CD8-positive, alpha-beta memory T cell (primary cell): ENCODE results near the gene SLC24A4. TPM values are rescaled to one million over a fixed set of nuclear protein-coding genes. Genes with fewer than 3 reads are reported as not detected.

ENCODE experiments used
- CTCF ChIA-PET: fragments of 350-600 bp; sonication (Branson Sonifier 250); formaldehyde crosslinking; loops from one replicate; lab custom pipeline; 2021; ENCODE audit warnings: antibody characterized with exemption; lab: Charles Lee
- POLR2A ChIA-PET: fragments of 350-600 bp; sonication (Branson Sonifier 250); formaldehyde crosslinking; loops from one replicate; lab custom pipeline; 2021; ENCODE audit warnings: antibody characterized with exemption; lab: Charles Lee
- DNase-seq, 5 donors: peaks; one replicate each; pipeline versions ENCODE4 v3.0.0 to v3.0.0-alpha.2; 2020 to 2022; ENCODE audit warnings: mixed read lengths in 1 of 5
- H3K27ac ChIP-seq: one replicate; pipeline ENCODE4 v1.7.0; 2013; ENCODE audit warnings: low read depth, mild to moderate bottlenecking, low read length, moderate library complexity
- H3K27me3 ChIP-seq: 2 replicates; pipeline ENCODE4 v1.7.0; 2013; ENCODE audit warnings: low read length, mild to moderate bottlenecking; ENCODE audit not compliant: insufficient read depth, poor library complexity, severe bottlenecking
- H3K36me3 ChIP-seq: 2 replicates; pipeline ENCODE4 v1.7.0; 2013; ENCODE audit warnings: mild to moderate bottlenecking, low read length, moderate library complexity; ENCODE audit not compliant: insufficient read depth
- H3K4me1 ChIP-seq: 2 replicates; pipeline ENCODE4 v1.7.0; 2013; ENCODE audit warnings: mild to moderate bottlenecking, low read length, moderate library complexity; ENCODE audit not compliant: insufficient read depth
- H3K4me3 ChIP-seq: 2 replicates; pipeline ENCODE4 v1.7.0; 2013; ENCODE audit warnings: mild to moderate bottlenecking, low read length
- H3K9me3 ChIP-seq: 2 replicates; pipeline ENCODE4 v1.7.0; 2013; ENCODE audit warnings: mild to moderate bottlenecking, low read length
- H3K27ac Mint-ChIP-seq, 8 donors: one replicate each; pipeline ENCODE4 v1.8.0; 2020 to 2021; ENCODE audit warnings: mixed read lengths in 8 of 8, mild to moderate bottlenecking in 6 of 8, inconsistent platforms in 3 of 8, moderate library complexity in 3 of 8
- H3K27me3 Mint-ChIP-seq, 2 donors: one replicate each; pipeline ENCODE4 v1.8.0; 2020 to 2021; ENCODE audit warnings: mixed read lengths in 2 of 2, mild to moderate bottlenecking in 1 of 2, moderate library complexity in 1 of 2
- H3K36me3 Mint-ChIP-seq, 3 donors: one replicate each; pipeline ENCODE4 v1.8.0; 2020 to 2021; ENCODE audit warnings: mixed read lengths in 3 of 3, inconsistent platforms in 1 of 3, mild to moderate bottlenecking in 1 of 3
- H3K4me1 Mint-ChIP-seq, 3 donors: one replicate each; pipeline ENCODE4 v1.8.0; 2020 to 2021; ENCODE audit warnings: mixed read lengths in 3 of 3, inconsistent platforms in 1 of 3, mild to moderate bottlenecking in 1 of 3
- H3K4me3 Mint-ChIP-seq, 7 donors: one replicate each; pipeline ENCODE4 v1.8.0; 2020 to 2021; ENCODE audit warnings: mixed read lengths in 7 of 7, mild to moderate bottlenecking in 6 of 7, moderate library complexity in 4 of 7, inconsistent platforms in 2 of 7
- H3K9me3 Mint-ChIP-seq, 5 donors: one replicate each; pipeline ENCODE4 v1.8.0; 2020 to 2022; ENCODE audit warnings: mixed read lengths in 5 of 5, mild to moderate bottlenecking in 3 of 5, moderate library complexity in 2 of 5, inconsistent platforms in 1 of 5
- polyA plus RNA-seq: library from polyadenylated mRNA; unstranded; fragments of 300-500 nt; fragmentation: Illumina TruSeq; gene quantifications from one replicate; pipeline ENCODE4 v1.2.3, GENCODE V29; 2021
- total RNA-seq, 2 experiments: library from RNA; stranded (reverse); gene quantifications; one replicate each; pipeline ENCODE4 v1.2.3, GENCODE V29; 2021

SLC24A4 gene
- total and polyA plus RNA-seq, 3 experiments from 2014 or later: 0.04 TPM; not detected in 2

GRCh38 chr14:92493024-92493423 lies 170.1 kb downstream of the SLC24A4 start:
- peaks cover 3 to 5% of the 10 kb centered on the region in 2 donors for H3K27me3 Mint-ChIP-seq
- Histone ChIP-seq H3K4me1 (no peaks in the 10 kb centered on the region), H3K27me3 (no peaks in the 10 kb centered on the region), H3K4me3 (no peak overlapping the region), H3K27ac (no peak overlapping the region), H3K9me3 (no peaks in the 10 kb centered on the region), H3K36me3 (no peaks in the 10 kb centered on the region)
- CTCF ChIA-PET: no interaction called here
- peak overlapping the region in 1 of 8 donors; percentile 19 for H3K27ac Mint-ChIP-seq
- no peak overlapping the region for H3K4me3 Mint-ChIP-seq
- H3K9me3 Mint-ChIP-seq: no peaks in the 10 kb centered on the region
- no peaks in the 10 kb centered on the region for H3K36me3 Mint-ChIP-seq
- DNase-seq: no peak
- POLR2A ChIA-PET: no interaction called here
- no peaks in the 10 kb centered on the region for H3K4me1 Mint-ChIP-seq

GRCh38 chr14:92493492-92493891 lies 170.5 kb downstream of the SLC24A4 start:
- no peak for DNase-seq
- Histone ChIP-seq H3K36me3 (no peaks in the 10 kb centered on the region), H3K4me1 (no peaks in the 10 kb centered on the region), H3K27ac (no peak overlapping the region), H3K27me3 (no peaks in the 10 kb centered on the region), H3K9me3 (no peaks in the 10 kb centered on the region), H3K4me3 (no peak overlapping the region)
- H3K36me3 Mint-ChIP-seq: no peaks in the 10 kb centered on the region
- H3K27ac Mint-ChIP-seq: no peak overlapping the region
- H3K4me3 Mint-ChIP-seq: no peak overlapping the region
- no peaks in the 10 kb centered on the region for H3K4me1 Mint-ChIP-seq
- peaks cover 3 to 4% of the 10 kb centered on the region in 2 donors for H3K27me3 Mint-ChIP-seq
- H3K9me3 Mint-ChIP-seq: no peaks in the 10 kb centered on the region
- ChIA-PET POLR2A (no interaction called here), CTCF (interaction anchor here (0.6 kb wide), 1 partner anchor 152 kb away, joined by 3 read pairs; no protein-coding TSS in a partner anchor)

DNA sequence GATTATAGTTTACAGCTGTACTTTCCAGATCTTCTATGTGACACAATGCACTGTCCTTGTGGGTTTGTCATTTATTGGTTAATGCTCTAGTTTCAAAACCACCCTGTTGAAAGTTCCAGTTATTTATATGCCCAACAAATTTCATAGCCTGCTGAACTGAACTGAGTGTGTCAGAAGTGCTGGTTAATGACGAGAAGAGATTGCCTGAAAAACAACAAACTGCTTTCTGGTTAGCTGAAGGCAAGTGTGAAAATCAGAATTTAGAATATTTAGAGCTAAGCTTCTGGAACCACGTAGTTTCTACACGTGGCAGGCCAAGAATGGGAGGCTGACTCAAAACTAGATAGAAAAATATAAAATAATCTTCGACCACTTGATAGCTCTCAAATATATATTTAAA lies 171.5 kb downstream of the SLC24A4 start:
- H3K4me1 ChIP-seq: no peaks in the 10 kb centered on the region
- no peaks in the 10 kb centered on the region for H3K9me3 ChIP-seq
- H3K36me3 ChIP-seq: no peaks in the 10 kb centered on the region
- H3K4me3 ChIP-seq: no peak overlapping the region
- DNase-seq: no peak
- ChIA-PET POLR2A (no interaction called here), CTCF (no interaction called here)
- H3K27me3 Mint-ChIP-seq: peaks cover 0 to 1% of the 10 kb centered on the region in 2 donors
- H3K27me3 ChIP-seq: no peaks in the 10 kb centered on the region
- no peak overlapping the region for H3K27ac Mint-ChIP-seq
- no peak overlapping the region for H3K4me3 Mint-ChIP-seq
- no peak overlapping the region for H3K27ac ChIP-seq
- H3K36me3 Mint-ChIP-seq: no peaks in the 10 kb centered on the region
- no peaks in the 10 kb centered on the region for H3K4me1 Mint-ChIP-seq
- no peaks in the 10 kb centered on the region for H3K9me3 Mint-ChIP-seq

DNA sequence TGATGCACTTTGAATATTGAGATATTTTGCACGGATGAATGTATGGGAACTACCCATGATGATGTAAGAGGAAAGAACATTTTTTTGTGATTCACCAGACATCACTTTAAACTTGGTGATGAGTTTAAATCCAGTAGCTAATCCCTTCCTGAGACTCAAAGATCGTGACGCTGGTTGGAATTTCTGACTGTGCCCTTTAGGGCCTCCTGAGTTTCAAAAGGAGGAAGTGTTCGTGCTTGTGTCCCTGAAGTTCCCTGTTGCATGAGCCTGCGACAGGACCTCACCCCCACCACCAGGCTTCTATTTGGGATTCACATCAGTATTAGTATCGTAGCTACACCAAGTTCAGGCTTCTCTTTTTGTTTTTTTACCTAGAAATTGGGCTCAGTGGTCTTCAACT lies 172.1 kb downstream of the SLC24A4 start:
- no peaks in the 10 kb centered on the region for H3K9me3 ChIP-seq
- H3K36me3 ChIP-seq: no peaks in the 10 kb centered on the region
- no peak overlapping the region for H3K27ac Mint-ChIP-seq
- H3K9me3 Mint-ChIP-seq: no peaks in the 10 kb centered on the region
- H3K27me3 Mint-ChIP-seq: peaks cover 0 to 1% of the 10 kb centered on the region in 2 donors
- H3K36me3 Mint-ChIP-seq: no peaks in the 10 kb centered on the region
- no peaks in the 10 kb centered on the region for H3K27me3 ChIP-seq
- H3K4me1 ChIP-seq: no peaks in the 10 kb centered on the region
- H3K27ac ChIP-seq: no peak overlapping the region
- H3K4me3 ChIP-seq: no peak overlapping the region
- DNase-seq: no peak
- ChIA-PET CTCF (no interaction called here), POLR2A (no interaction called here)
- no peak overlapping the region for H3K4me3 Mint-ChIP-seq
- H3K4me1 Mint-ChIP-seq: no peaks in the 10 kb centered on the region

DNA sequence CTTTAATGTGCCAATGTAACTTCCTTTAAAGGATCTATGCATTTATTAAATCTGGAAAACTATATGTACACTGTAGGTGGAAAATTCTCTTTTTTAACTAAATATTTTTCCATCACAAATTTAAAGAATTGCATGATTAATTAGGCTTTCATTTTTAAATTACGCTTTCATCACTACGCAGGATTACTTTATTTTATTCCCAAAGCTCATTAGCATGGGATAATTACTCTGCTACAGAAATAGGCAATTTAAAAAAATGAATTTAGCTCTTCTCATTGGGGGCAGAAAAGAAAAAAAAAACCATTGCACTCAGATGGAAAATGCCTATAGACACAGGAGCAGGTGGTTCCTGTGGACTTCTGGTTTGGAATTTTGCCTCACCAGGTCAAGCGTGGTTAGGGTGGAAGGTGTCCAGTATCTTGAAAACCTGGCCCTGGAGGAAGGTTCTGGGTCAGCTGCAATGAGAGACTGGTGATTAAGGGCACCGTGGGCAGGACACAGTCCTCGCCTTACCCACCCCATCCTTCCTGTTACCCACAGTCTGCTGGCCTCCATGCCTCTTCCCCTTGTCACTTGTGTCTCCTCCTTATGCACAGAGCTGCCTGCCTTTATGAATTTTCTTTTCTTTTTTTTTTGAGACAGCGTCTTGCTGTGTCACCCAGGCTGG lies 173.4 kb downstream of the SLC24A4 start:
- POLR2A ChIA-PET: no interaction called here
- no peaks in the 10 kb centered on the region for H3K36me3 Mint-ChIP-seq
- peaks cover 0 to 4% of the 10 kb centered on the region in 2 donors for H3K27me3 Mint-ChIP-seq
- DNase-seq: no peak
- no peaks in the 10 kb centered on the region for H3K4me1 Mint-ChIP-seq
- Histone ChIP-seq H3K9me3 (no peaks in the 10 kb centered on the region), H3K4me1 (no peaks in the 10 kb centered on the region), H3K27ac (no peak overlapping the region), H3K36me3 (no peaks in the 10 kb centered on the region), H3K4me3 (no peak overlapping the region), H3K27me3 (no peaks in the 10 kb centered on the region)
- CTCF ChIA-PET: no interaction called here
- peak overlapping the region in 1 of 8 donors; percentile 33 for H3K27ac Mint-ChIP-seq
- H3K9me3 Mint-ChIP-seq: no peaks in the 10 kb centered on the region
- no peak overlapping the region for H3K4me3 Mint-ChIP-seq

- H3K4me1 ChIP-seq: no peaks in the 10 kb centered on the region
- no peaks in the 10 kb centered on the region for H3K36me3 ChIP-seq
- Mint-ChIP-seq H3K36me3 (no peaks in the 10 kb centered on the region), H3K4me1 (no peaks in the 10 kb centered on the region), H3K27ac (no peak overlapping the region), H3K27me3 (peaks cover 0 to 4% of the 10 kb centered on the region in 2 donors), H3K4me3 (no peak overlapping the region), H3K9me3 (no peaks in the 10 kb centered on the region)
- ChIA-PET POLR2A (no interaction called here), CTCF (no interaction called here)
- DNase-seq: no peak
- no peaks in the 10 kb centered on the region for H3K27me3 ChIP-seq
- no peak overlapping the region for H3K27ac ChIP-seq
- no peaks in the 10 kb centered on the region for H3K9me3 ChIP-seq
- no peak overlapping the region for H3K4me3 ChIP-seq
Measured at GRCh38 chr14:92497391-92497790, 174.4 kb downstream of the SLC24A4 start.

- no peaks in the 10 kb centered on the region for H3K27me3 ChIP-seq
- ChIA-PET POLR2A (no interaction called here), CTCF (no interaction called here)
- no peak overlapping the region for H3K27ac ChIP-seq
- no peaks in the 10 kb centered on the region for H3K9me3 ChIP-seq
- DNase-seq: no peak
- no peaks in the 10 kb centered on the region for H3K4me1 ChIP-seq
- H3K4me3 ChIP-seq: no peak overlapping the region
- Mint-ChIP-seq H3K27me3 (peaks cover 0 to 4% of the 10 kb centered on the region in 2 donors), H3K4me3 (no peak overlapping the region), H3K9me3 (no peaks in the 10 kb centered on the region), H3K4me1 (no peaks in the 10 kb centered on the region), H3K36me3 (peaks cover 0 to 2% (median 0%) of the 10 kb centered on the region in 3 donors), H3K27ac (no peak overlapping the region)
- H3K36me3 ChIP-seq: no peaks in the 10 kb centered on the region
Measured at GRCh38 chr14:92499234-92499633, 176.3 kb downstream of the SLC24A4 start.

- Mint-ChIP-seq H3K27ac (no peak overlapping the region), H3K9me3 (no peaks in the 10 kb centered on the region), H3K36me3 (peaks cover 0 to 4% (median 0%) of the 10 kb centered on the region in 3 donors), H3K27me3 (peaks cover 0 to 4% of the 10 kb centered on the region in 2 donors), H3K4me1 (peaks cover 3 to 7% (median 7%) of the 10 kb centered on the region in 3 donors), H3K4me3 (no peak overlapping the region)
- Histone ChIP-seq H3K36me3 (no peaks in the 10 kb centered on the region), H3K4me1 (no peaks in the 10 kb centered on the region), H3K9me3 (no peaks in the 10 kb centered on the region), H3K27me3 (no peaks in the 10 kb centered on the region), H3K27ac (no peak overlapping the region), H3K4me3 (no peak overlapping the region)
- no peak for DNase-seq
- POLR2A ChIA-PET: no interaction called here
- CTCF ChIA-PET: no interaction called here
Measured at GRCh38 chr14:92500491-92500941, 177.6 kb downstream of the SLC24A4 start.
